Raji (cell line): ENCODE data around the gene TIMP2.

ENCODE experiments used
- POLR2A ChIP-seq: IDR thresholded peaks from 2 replicates; pipeline ENCODE4 v1.6.1; 2011; ENCODE audit warnings: low read depth, low read length, control low read depth; ENCODE audit not compliant: insufficient read depth

Gene TIMP2

GRCh38 chr17:78826836-78827509, 98.2 kb downstream of the TIMP2 start:
- TF ChIP-seq POLR2A, result no peak

GRCh38 chr17:78826421-78826820, 98.8 kb downstream of the TIMP2 start:
- no peak for TF ChIP-seq POLR2A

- no peak for TF ChIP-seq POLR2A
These were observed 99.5 kb downstream of the TIMP2 start for GRCh38 chr17:78825696-78826095.

GRCh38 chr17:78824240-78824639, 100.9 kb downstream of the TIMP2 start:
- no peak for TF ChIP-seq POLR2A

- no peak for TF ChIP-seq POLR2A
These were observed 101.7 kb downstream of the TIMP2 start for GRCh38 chr17:78823282-78824046.

- TF ChIP-seq POLR2A, result no peak
These were observed 102.6 kb downstream of the TIMP2 start for GRCh38 chr17:78822552-78822951.

- TF ChIP-seq POLR2A, result no peak
These were observed 103.2 kb downstream of the TIMP2 start for GRCh38 chr17:78821961-78822360.

GRCh38 chr17:78820841-78821240, 104.3 kb downstream of the TIMP2 start:
- no peak for TF ChIP-seq POLR2A

GRCh38 chr17:78819806-78820792, 105.1 kb downstream of the TIMP2 start:
- no peak for TF ChIP-seq POLR2A

- TF ChIP-seq POLR2A, result no peak
These were observed 105.8 kb downstream of the TIMP2 start for GRCh38 chr17:78819402-78819801.

- no peak for TF ChIP-seq POLR2A
These were observed 106.3 kb downstream of the TIMP2 start for GRCh38 chr17:78818932-78819331.

GRCh38 chr17:78818152-78818846, 106.9 kb downstream of the TIMP2 start:
- TF ChIP-seq POLR2A, result no peak

GRCh38 chr17:78817123-78817522, 108.1 kb downstream of the TIMP2 start:
- no peak for TF ChIP-seq POLR2A

- TF ChIP-seq POLR2A, result no peak
These were observed 109.5 kb downstream of the TIMP2 start for GRCh38 chr17:78815696-78816095.

- TF ChIP-seq POLR2A, result no peak
These were observed 112.3 kb downstream of the TIMP2 start for GRCh38 chr17:78812855-78813254.
